ENCODE data around the gene CLEC19A. TPM values are rescaled to one million over a fixed set of nuclear protein-coding genes. Genes with fewer than 3 reads are reported as not detected.

The CLEC19A gene
- total RNA-seq, 2 experiments from 2014 or later: not detected

DNA sequence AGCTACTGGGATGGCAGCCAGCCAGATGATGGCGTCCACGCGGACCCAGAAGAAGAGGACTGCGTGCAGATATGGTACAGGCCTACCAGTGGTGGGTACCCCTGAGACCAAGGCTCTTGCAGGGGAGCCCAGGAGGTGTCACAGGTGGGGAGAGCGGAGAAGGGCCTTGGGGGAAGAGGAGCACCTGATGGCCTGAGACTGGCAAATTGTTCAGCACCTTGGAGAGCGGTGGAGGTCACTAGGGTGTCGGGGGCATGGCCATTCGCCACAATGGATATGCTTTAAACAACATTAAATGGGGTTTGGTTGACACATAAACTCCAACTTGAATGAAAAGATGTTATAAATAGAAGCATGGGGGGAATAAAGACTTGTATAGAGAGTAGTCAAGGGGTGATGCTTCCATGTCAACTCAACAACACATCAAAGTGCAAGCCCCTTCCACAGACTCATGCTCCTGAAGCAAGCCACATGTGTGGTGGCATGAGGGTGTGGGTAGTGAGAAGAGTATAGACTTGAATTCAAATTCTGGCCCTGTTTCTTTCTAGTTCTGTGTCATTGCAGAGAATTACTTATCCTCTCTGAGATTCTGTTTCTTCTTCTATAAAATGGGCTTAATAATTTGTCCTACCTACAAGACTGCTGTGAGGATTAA lies 22.2 kb downstream of the CLEC19A start:
- ChIA-PET POLR2A (no interaction called here), CTCF (ENCODE audit: unreplicated experiment) (no interaction called here)
- no peak overlapping the region for H3K4me2 ChIP-seq (ENCODE audit: low read length)
- DNase-seq (ENCODE audit: low spot score): peak; percentile 29
- H3K9me3 ChIP-seq (ENCODE audit: low read length): no peaks in the 10 kb centered on the region
- TF ChIP-seq CTCF (conservative IDR thresholded peaks at IDR 0.05; ENCODE audit: low read length): no peak
- no peak for TF ChIP-seq EZH2phosphoT487 (IDR thresholded peaks at IDR 0.05; ENCODE audit: borderline replicate concordance, low read depth, low read length)
- no peak overlapping the region for H2AFZ ChIP-seq (ENCODE audit: low read length)
- no peak overlapping the region for H3K27ac ChIP-seq (ENCODE audit: low read depth, low read length, poor library complexity, severe bottlenecking)
- no peak overlapping the region for H3K4me3 ChIP-seq (ENCODE audit: low read depth, low read length, poor library complexity, severe bottlenecking)
- no peaks in the 10 kb centered on the region for H4K20me1 ChIP-seq (ENCODE audit: insufficient read depth, low read length)
- no peaks in the 10 kb centered on the region; the same call in 1 of the 2 replicates for H3K9me2 ChIP-seq (ENCODE audit: insufficient read depth, low read length)
- H3K79me2 ChIP-seq (ENCODE audit: insufficient read depth, low read depth, low read length): no peaks in the 10 kb centered on the region
- BruUV-seq (replicated peaks): no TSS peak
- H3K4me1 ChIP-seq (ENCODE audit: insufficient read depth, low read length, poor library complexity, severe bottlenecking): no peaks in the 10 kb centered on the region
- intact Hi-C loops (cut with micrococcal nuclease; ENCODE audit: unreplicated experiment): no loop called here
- no peaks in the 10 kb centered on the region for H3K36me3 ChIP-seq (ENCODE audit: insufficient read depth, low read length)

DNA sequence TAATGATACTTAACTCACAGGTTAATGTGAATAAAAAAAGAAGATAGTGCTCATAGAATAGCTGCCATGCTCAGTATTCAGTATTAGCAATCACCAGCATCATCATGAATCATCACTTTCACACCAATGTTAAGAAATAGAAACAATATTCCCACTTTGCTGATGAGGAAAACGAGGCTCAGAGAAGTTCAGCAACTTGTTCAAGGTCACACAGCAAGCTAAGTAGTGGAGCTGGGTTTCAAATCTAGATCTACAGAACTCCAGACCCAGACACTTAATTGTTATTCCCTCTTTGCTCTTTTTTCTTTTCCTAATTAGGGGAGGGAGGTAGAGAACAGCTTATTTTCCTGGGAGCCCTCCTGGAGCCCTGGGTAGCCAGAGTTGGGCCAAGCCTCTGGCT lies 22.9 kb downstream of the CLEC19A start:
- ChIA-PET CTCF (ENCODE audit: unreplicated experiment) (no interaction called here), POLR2A (no interaction called here)
- BruUV-seq (replicated peaks): no TSS peak
- no peaks in the 10 kb centered on the region for H3K4me1 ChIP-seq (ENCODE audit: insufficient read depth, low read length, poor library complexity, severe bottlenecking)
- H2AFZ ChIP-seq (ENCODE audit: low read length): no peak overlapping the region
- H3K79me2 ChIP-seq (ENCODE audit: insufficient read depth, low read depth, low read length): no peaks in the 10 kb centered on the region
- intact Hi-C loops (cut with micrococcal nuclease; ENCODE audit: unreplicated experiment): no loop called here
- no peak overlapping the region for H3K27ac ChIP-seq (ENCODE audit: low read depth, low read length, poor library complexity, severe bottlenecking)
- H3K4me3 ChIP-seq (ENCODE audit: low read depth, low read length, poor library complexity, severe bottlenecking): no peak overlapping the region
- no peaks in the 10 kb centered on the region; the same call in 1 of the 2 replicates for H3K9me2 ChIP-seq (ENCODE audit: insufficient read depth, low read length)
- no peak for DNase-seq (ENCODE audit: low spot score)
- no peaks in the 10 kb centered on the region for H3K9me3 ChIP-seq (ENCODE audit: low read length)
- H3K36me3 ChIP-seq (ENCODE audit: insufficient read depth, low read length): no peaks in the 10 kb centered on the region
- no peaks in the 10 kb centered on the region for H4K20me1 ChIP-seq (ENCODE audit: insufficient read depth, low read length)
- no peak overlapping the region for H3K4me2 ChIP-seq (ENCODE audit: low read length)
- TF ChIP-seq CTCF (conservative IDR thresholded peaks at IDR 0.05; ENCODE audit: low read length) (no peak), EZH2phosphoT487 (IDR thresholded peaks at IDR 0.05; ENCODE audit: borderline replicate concordance, low read depth, low read length) (no peak)

- H3K4me2 ChIP-seq (ENCODE audit: low read length): no peak overlapping the region
- no peak for TF ChIP-seq CTCF (conservative IDR thresholded peaks at IDR 0.05; ENCODE audit: low read length)
- no peak for TF ChIP-seq EZH2phosphoT487 (IDR thresholded peaks at IDR 0.05; ENCODE audit: borderline replicate concordance, low read depth, low read length)
- no peaks in the 10 kb centered on the region for H3K36me3 ChIP-seq (ENCODE audit: insufficient read depth, low read length)
- H3K4me3 ChIP-seq (ENCODE audit: low read depth, low read length, poor library complexity, severe bottlenecking): no peak overlapping the region
- H2AFZ ChIP-seq (ENCODE audit: low read length): no peak overlapping the region
- ChIA-PET CTCF (ENCODE audit: unreplicated experiment) (no interaction called here), POLR2A (interaction anchor here (0.5 to 0.6 kb wide), 2 partner anchors 41 to 576 kb away, joined by 5 to 6 read pairs; partner anchors contain the start of gene GPRC5B)
- intact Hi-C loops (cut with micrococcal nuclease; ENCODE audit: unreplicated experiment): no loop called here
- H3K9me2 ChIP-seq (ENCODE audit: insufficient read depth, low read length): no peaks in the 10 kb centered on the region; the same call in 1 of the 2 replicates
- H3K79me2 ChIP-seq (ENCODE audit: insufficient read depth, low read depth, low read length): no peaks in the 10 kb centered on the region
- no peak overlapping the region for H3K27ac ChIP-seq (ENCODE audit: low read depth, low read length, poor library complexity, severe bottlenecking)
- H3K9me3 ChIP-seq (ENCODE audit: low read length): no peaks in the 10 kb centered on the region
- no peaks in the 10 kb centered on the region for H3K4me1 ChIP-seq (ENCODE audit: insufficient read depth, low read length, poor library complexity, severe bottlenecking)
- H4K20me1 ChIP-seq (ENCODE audit: insufficient read depth, low read length): no peaks in the 10 kb centered on the region
- no TSS peak for BruUV-seq (replicated peaks)
- DNase-seq (ENCODE audit: low spot score): no peak
Measured at GRCh38 chr16:19309178-19309577, 23.6 kb downstream of the CLEC19A start.

Data from OCI-LY7 (cell line).